Fibroblast of lung (primary cell): ENCODE measurements around the gene WDR89. TPM values are rescaled to one million over a fixed set of nuclear protein-coding genes. Genes with fewer than 3 reads are reported as not detected.
"Not testable (repeated sequence)": the region's sequence is repeated elsewhere in the genome, so short reads cannot be mapped to it uniquely, and the experiment has no call there.

ENCODE experiments used
- DNase-seq, 2 donors: peaks; one replicate each; pipeline versions ENCODE4 v3.0.0 to v3.0.0-alpha.2; 2010; ENCODE audit warnings: low read depth in 2 of 2
- H2AFZ ChIP-seq: 2 replicates; pipeline ENCODE4 v1.5.1; 2012; ENCODE audit warnings: low read length, control low read depth, inconsistent platforms
- H3K27ac ChIP-seq: 2 replicates; pipeline ENCODE4 v1.5.1; 2011; ENCODE audit warnings: low read length, control low read depth; ENCODE audit not compliant: insufficient read depth
- H3K27me3 ChIP-seq: 2 replicates; pipeline ENCODE4 v1.5.1; 2011; ENCODE audit warnings: mild to moderate bottlenecking, low read length; ENCODE audit not compliant: control insufficient read depth, insufficient read depth
- H3K36me3 ChIP-seq: 2 replicates; pipeline ENCODE4 v1.5.1; 2011; ENCODE audit warnings: low read length; ENCODE audit not compliant: control insufficient read depth, insufficient read depth
- H3K4me1 ChIP-seq: 2 replicates; pipeline ENCODE4 v1.5.1; 2011; ENCODE audit warnings: low read length; ENCODE audit not compliant: control insufficient read depth, insufficient read depth; ENCODE audit errors: extremely low read depth
- H3K4me2 ChIP-seq: 2 replicates; pipeline ENCODE4 v1.5.1; 2011; ENCODE audit warnings: low read length, control low read depth; ENCODE audit not compliant: insufficient read depth; ENCODE audit errors: extremely low read depth
- H3K4me3 ChIP-seq, 4 experiments: fragments of 200-600 bp in 1 of 4; sonication (generic) in 1 of 4; replicated peaks in 1 of 4; 2 replicates each; pipeline ENCODE4 v1.5.1; 2011 to 2016; ENCODE audit warnings: low read length in 4 of 4, low read depth in 3 of 4, mild to moderate bottlenecking in 3 of 4, control low read depth in 2 of 4, inconsistent platforms in 1 of 4, mixed read lengths in 1 of 4; ENCODE audit not compliant: insufficient read depth in 1 of 4; ENCODE audit errors: control extremely low read depth in 1 of 4
- H3K79me2 ChIP-seq: 2 replicates; pipeline ENCODE4 v1.5.1; 2012; ENCODE audit warnings: mild to moderate bottlenecking, low read length, inconsistent platforms; ENCODE audit not compliant: control insufficient read depth, insufficient read depth
- H3K9ac ChIP-seq: 2 replicates; pipeline ENCODE4 v1.5.1; 2011; ENCODE audit warnings: mild to moderate bottlenecking, low read length, control low read depth; ENCODE audit not compliant: insufficient read depth
- H3K9me3 ChIP-seq: 2 replicates; pipeline ENCODE4 v1.5.1; 2012; ENCODE audit warnings: low read depth, low read length; ENCODE audit not compliant: control insufficient read depth, insufficient read depth
- H4K20me1 ChIP-seq: 2 replicates; pipeline ENCODE4 v1.5.1; 2011; ENCODE audit warnings: low read length; ENCODE audit not compliant: control insufficient read depth, insufficient read depth; ENCODE audit errors: extremely low read depth
- CTCF ChIP-seq, 2 donors: IDR thresholded peaks in 1 of 2; conservative IDR thresholded peaks in 1 of 2; 1 replicate in 1 of 2; 2 replicates in 1 of 2; pipeline ENCODE4 v1.5.1; 2011 to 2012; ENCODE audit warnings: low read length in 2 of 2, control low read depth in 1 of 2, inconsistent platforms in 1 of 2, low read depth in 1 of 2, mild to moderate bottlenecking in 1 of 2
- EZH2 ChIP-seq: IDR thresholded peaks from 2 replicates; pipeline ENCODE4 v1.5.1; 2012; ENCODE audit warnings: low read length, control low read depth, mild to moderate bottlenecking; ENCODE audit errors: missing control alignments
- polyA plus RNA-seq, 2 donors: library from polyadenylated mRNA; depleted of rRNA in 1 of 2; stranded (reverse) in 1 of 2; unstranded in 1 of 2; fragments of >200 nt; gene quantifications; 2 replicates each; pipeline ENCODE4 v1.2.1, GENCODE V29; 2011 to 2012; ENCODE audit warnings: missing spikeins in 1 of 2
- total RNA-seq: library from RNA; depleted of rRNA; stranded (reverse); fragments of >200 nt; gene quantifications from 2 replicates; pipeline ENCODE4 v1.2.1, GENCODE V29; 2014

The WDR89 gene
- total and polyA plus RNA-seq, 2 donors (not counting 1 experiment from before 2014, with no cell fraction given), result 7.7 to 11.1 TPM

- no peak overlapping the region for H3K27ac ChIP-seq
- no peaks in the 10 kb centered on the region for H4K20me1 ChIP-seq
- DNase-seq, result no peak
- H3K27me3 ChIP-seq, result no peaks in the 10 kb centered on the region
- H3K4me1 ChIP-seq, result no peaks in the 10 kb centered on the region
- H3K9me3 ChIP-seq, result no peaks in the 10 kb centered on the region
- no peak for TF ChIP-seq EZH2
- no peak for TF ChIP-seq CTCF (conservative IDR thresholded peaks at IDR 0.05 in 1 of 2, IDR thresholded peaks at IDR 0.05 in 1 of 2; ENCODE audit: low read depth in 1 of 2, low read length in 2 of 2)
- H3K79me2 ChIP-seq, result no peaks in the 10 kb centered on the region
- no peak overlapping the region for H3K4me3 ChIP-seq
- H3K36me3 ChIP-seq, result no peaks in the 10 kb centered on the region
- no peak overlapping the region for H2AFZ ChIP-seq
- no peak overlapping the region for H3K4me2 ChIP-seq
- H3K9ac ChIP-seq, result no peak overlapping the region
Observed at GRCh38 chr14:63598807-63599206, 42.9 kb downstream of the WDR89 start.

- no peaks in the 10 kb centered on the region for H3K4me1 ChIP-seq
- no peak for TF ChIP-seq EZH2
- no peak for TF ChIP-seq CTCF (conservative IDR thresholded peaks at IDR 0.05 in 1 of 2, IDR thresholded peaks at IDR 0.05 in 1 of 2; ENCODE audit: low read depth in 1 of 2, low read length in 2 of 2)
- H3K4me3 ChIP-seq, result no peak overlapping the region
- H3K9ac ChIP-seq, result no peak overlapping the region
- no peak overlapping the region for H3K4me2 ChIP-seq
- H2AFZ ChIP-seq, result no peak overlapping the region
- H3K9me3 ChIP-seq, result no peaks in the 10 kb centered on the region
- H3K27me3 ChIP-seq, result no peaks in the 10 kb centered on the region
- H3K27ac ChIP-seq, result no peak overlapping the region
- no peaks in the 10 kb centered on the region for H3K79me2 ChIP-seq
- no peaks in the 10 kb centered on the region for H3K36me3 ChIP-seq
- H4K20me1 ChIP-seq, result no peaks in the 10 kb centered on the region
- DNase-seq, result no peak
Observed at GRCh38 chr14:63596998-63597658, 44.5 kb downstream of the WDR89 start.

GRCh38 chr14:63594455-63595372 is 47.0 kb downstream of the WDR89 start:
- Histone ChIP-seq H3K79me2 (no peaks in the 10 kb centered on the region), H3K4me3 (no peak overlapping the region), H2AFZ (no peak overlapping the region), H3K4me2 (no peak overlapping the region), H4K20me1 (no peaks in the 10 kb centered on the region), H3K36me3 (no peaks in the 10 kb centered on the region), H3K4me1 (no peaks in the 10 kb centered on the region), H3K27me3 (no peaks in the 10 kb centered on the region), H3K27ac (no peak overlapping the region), H3K9me3 (no peaks in the 10 kb centered on the region), H3K9ac (no peak overlapping the region)
- no peak for DNase-seq
- TF ChIP-seq EZH2 (no peak), CTCF (conservative IDR thresholded peaks at IDR 0.05 in 1 of 2, IDR thresholded peaks at IDR 0.05 in 1 of 2; ENCODE audit: low read depth in 1 of 2, low read length in 2 of 2) (no peak)

GRCh38 chr14:63583046-63583445 is 58.6 kb downstream of the WDR89 start:
- H3K36me3 ChIP-seq, H4K20me1 ChIP-seq, H3K4me1 ChIP-seq, H3K27me3 ChIP-seq, H2AFZ ChIP-seq, H3K27ac ChIP-seq, DNase-seq, H3K4me2 ChIP-seq, H3K4me3 ChIP-seq, H3K9ac ChIP-seq, H3K9me3 ChIP-seq, H3K79me2 ChIP-seq: not testable (repeated sequence)
